ENCODE measurements around the gene RNASET2.
"Not testable (repeated sequence)": the region's sequence is repeated elsewhere in the genome, so short reads cannot be mapped to it uniquely, and the experiment has no call there.

GRCh38 chr6:166892472-166892871, 63.9 kb downstream of the RNASET2 start:
- not testable (repeated sequence) for TF ChIP-seq CTCF, POLR2A (IDR thresholded peaks at IDR 0.05)

Data from adrenal gland (tissue), 5 donors.